Measurements from ENCODE around the gene FAM135A.
"Not testable (repeated sequence)": the region's sequence is repeated elsewhere in the genome, so short reads cannot be mapped to it uniquely, and the experiment has no call there.

DNA sequence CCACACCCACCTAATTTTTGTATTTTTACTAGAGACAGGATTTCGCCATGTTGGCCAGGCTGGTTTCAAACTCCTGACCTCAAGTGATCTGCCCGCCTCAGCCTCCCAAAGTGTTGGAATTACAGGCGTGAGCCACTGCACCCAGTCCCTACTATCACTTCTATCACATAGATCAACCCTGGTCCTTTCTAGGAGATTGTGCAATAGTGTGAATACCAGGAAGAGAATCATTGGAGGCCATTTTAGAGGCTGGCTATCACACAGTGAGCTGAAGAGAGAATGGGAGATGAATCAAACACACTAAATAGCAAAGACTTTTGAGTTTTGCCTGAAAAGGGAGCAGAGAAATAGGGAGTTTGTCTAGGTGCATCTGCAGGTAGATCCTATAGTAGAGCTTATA is 57.2 kb downstream of the FAM135A start:
- TF ChIP-seq EZH2 (IDR thresholded peaks at IDR 0.05; ENCODE audit: insufficient read depth, poor library complexity, severe bottlenecking); EZH2phosphoT487 (IDR thresholded peaks at IDR 0.05; ENCODE audit: insufficient read depth, low read depth): not testable (repeated sequence)

Data from GM23248 (cell line).